Activated B cell treated with CpG ODN at 0.5 μM for 24 hours (primary cell): ENCODE results near the gene PTK7. TPM values are rescaled to one million over a fixed set of nuclear protein-coding genes. Genes with fewer than 3 reads are reported as not detected.

ENCODE experiments used
- ATAC-seq: fragments of 200-7000 bp; cut with Tn5 transposase; one replicate; pipeline ENCODE4 v1.10.0; 2021; ENCODE audit warnings: low read depth, mild to moderate bottlenecking, moderate library complexity
- CTCF ChIA-PET: fragments of 350-600 bp; sonication (Branson Sonifier 250); formaldehyde crosslinking; loops from one replicate; lab custom pipeline; 2021; ENCODE audit warnings: antibody characterized with exemption; lab: Charles Lee
- POLR2A ChIA-PET: fragments of 350-600 bp; sonication (Branson Sonifier 250); formaldehyde crosslinking; loops from one replicate; lab custom pipeline; 2021; ENCODE audit warnings: antibody characterized with exemption; lab: Charles Lee
- DNase-seq: peaks from one replicate; pipeline ENCODE4 v3.0.0; 2022
- H3K27ac Mint-ChIP-seq: one replicate; pipeline ENCODE4 v1.8.0; 2020; ENCODE audit warnings: mixed read lengths
- H3K27me3 Mint-ChIP-seq: one replicate; pipeline ENCODE4 v1.8.0; 2021; ENCODE audit warnings: mixed read lengths
- H3K36me3 Mint-ChIP-seq: one replicate; pipeline ENCODE4 v1.8.0; 2021; ENCODE audit warnings: low read depth, mixed read lengths
- H3K4me1 Mint-ChIP-seq: one replicate; pipeline ENCODE4 v1.8.0; 2021; ENCODE audit warnings: mixed read lengths
- H3K4me3 Mint-ChIP-seq: one replicate; pipeline ENCODE4 v1.8.0; 2020; ENCODE audit warnings: mild to moderate bottlenecking, mixed read lengths
- H3K9me3 Mint-ChIP-seq: one replicate; pipeline ENCODE4 v1.8.0; 2020; ENCODE audit warnings: mixed read lengths
- intact Hi-C: fragments of 100-400 bp; cut with micrococcal nuclease; formaldehyde crosslinking; loops from one replicate; pipeline ENCODE4 v1.15.1; 2024
- total RNA-seq: library from RNA; stranded (reverse); gene quantifications from 2 replicates; pipeline ENCODE4 v1.2.3, GENCODE V29; 2022
- TF ChIP-seq, protein P1 (sequence below): fragments of 200-600 bp; IDR thresholded peaks from one replicate; pipeline ENCODE4 v1.8.0; 2022; ENCODE audit warnings: antibody characterized with exemption, mild to moderate bottlenecking

The PTK7 gene
- total RNA-seq, 1 donor from 2014 or later = 0.82 TPM

DNA sequence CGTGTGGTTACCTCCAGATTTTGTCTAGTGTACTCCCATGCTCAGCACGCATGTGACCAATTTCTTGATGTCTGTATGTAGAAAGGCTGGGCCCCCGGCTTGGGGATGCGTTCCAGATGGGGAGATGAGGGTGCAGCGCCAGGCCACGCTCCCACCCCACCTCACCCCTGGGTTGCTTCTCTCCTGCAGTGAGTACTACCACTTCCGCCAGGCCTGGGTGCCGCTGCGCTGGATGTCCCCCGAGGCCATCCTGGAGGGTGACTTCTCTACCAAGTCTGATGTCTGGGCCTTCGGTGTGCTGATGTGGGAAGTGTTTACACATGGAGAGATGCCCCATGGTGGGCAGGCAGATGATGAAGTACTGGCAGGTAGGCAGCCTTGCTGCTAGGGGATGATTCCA, 83.5 kb downstream of the PTK7 start:
- Mint-ChIP-seq H3K4me3 (no peak overlapping the region), H3K27ac (no peak overlapping the region), H3K27me3 (no peaks in the 10 kb centered on the region), H3K36me3 (no peaks in the 10 kb centered on the region), H3K9me3 (no peaks in the 10 kb centered on the region), H3K4me1 (no peaks in the 10 kb centered on the region)
- TF ChIP-seq, protein P1, sequence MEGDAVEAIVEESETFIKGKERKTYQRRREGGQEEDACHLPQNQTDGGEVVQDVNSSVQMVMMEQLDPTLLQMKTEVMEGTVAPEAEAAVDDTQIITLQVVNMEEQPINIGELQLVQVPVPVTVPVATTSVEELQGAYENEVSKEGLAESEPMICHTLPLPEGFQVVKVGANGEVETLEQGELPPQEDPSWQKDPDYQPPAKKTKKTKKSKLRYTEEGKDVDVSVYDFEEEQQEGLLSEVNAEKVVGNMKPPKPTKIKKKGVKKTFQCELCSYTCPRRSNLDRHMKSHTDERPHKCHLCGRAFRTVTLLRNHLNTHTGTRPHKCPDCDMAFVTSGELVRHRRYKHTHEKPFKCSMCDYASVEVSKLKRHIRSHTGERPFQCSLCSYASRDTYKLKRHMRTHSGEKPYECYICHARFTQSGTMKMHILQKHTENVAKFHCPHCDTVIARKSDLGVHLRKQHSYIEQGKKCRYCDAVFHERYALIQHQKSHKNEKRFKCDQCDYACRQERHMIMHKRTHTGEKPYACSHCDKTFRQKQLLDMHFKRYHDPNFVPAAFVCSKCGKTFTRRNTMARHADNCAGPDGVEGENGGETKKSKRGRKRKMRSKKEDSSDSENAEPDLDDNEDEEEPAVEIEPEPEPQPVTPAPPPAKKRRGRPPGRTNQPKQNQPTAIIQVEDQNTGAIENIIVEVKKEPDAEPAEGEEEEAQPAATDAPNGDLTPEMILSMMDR = no peak
- ChIA-PET CTCF (no interaction called here), POLR2A (interaction anchor here (0.6 kb wide), 1 partner anchor 162 kb away, joined by 5 read pairs; no protein-coding TSS in a partner anchor)
- intact Hi-C loops = no loop called here
- DNase-seq (no peak), ATAC-seq (no peak)

DNA sequence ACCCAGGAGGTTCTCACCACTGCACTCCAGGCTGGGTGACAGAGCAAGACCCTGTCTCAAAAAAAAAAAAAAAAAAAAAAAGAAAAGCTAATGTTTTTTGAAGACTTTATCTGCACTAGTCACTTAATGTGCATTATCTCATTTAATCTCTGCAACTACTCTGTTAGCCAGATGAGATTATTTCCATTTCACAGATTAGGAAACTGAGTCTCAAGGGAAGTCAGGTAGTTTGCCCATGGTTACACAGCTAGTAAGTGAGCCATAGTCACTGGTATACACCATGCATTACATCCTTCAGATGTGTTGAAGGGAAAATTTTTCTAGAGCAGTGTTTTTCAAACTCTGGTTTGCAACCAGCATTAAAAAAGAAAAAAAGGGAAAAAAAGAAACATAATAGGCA, 87.8 kb downstream of the PTK7 start:
- POLR2A ChIA-PET = interaction anchor here (0.6 to 0.7 kb wide), 5 partner anchors 19 to 1136 kb away, joined by 3 to 6 read pairs (median 4); no protein-coding TSS in a partner anchor
- H3K9me3 Mint-ChIP-seq = no peaks in the 10 kb centered on the region
- no peaks in the 10 kb centered on the region for H3K4me1 Mint-ChIP-seq
- H3K27me3 Mint-ChIP-seq = no peaks in the 10 kb centered on the region
- intact Hi-C loops = no loop called here
- ATAC-seq = no peak
- no peak for DNase-seq
- CTCF ChIA-PET = no interaction called here
- no peak overlapping the region for H3K4me3 Mint-ChIP-seq
- TF ChIP-seq, protein P1 = no peak
- H3K27ac Mint-ChIP-seq = no peak overlapping the region
- no peaks in the 10 kb centered on the region for H3K36me3 Mint-ChIP-seq

DNA sequence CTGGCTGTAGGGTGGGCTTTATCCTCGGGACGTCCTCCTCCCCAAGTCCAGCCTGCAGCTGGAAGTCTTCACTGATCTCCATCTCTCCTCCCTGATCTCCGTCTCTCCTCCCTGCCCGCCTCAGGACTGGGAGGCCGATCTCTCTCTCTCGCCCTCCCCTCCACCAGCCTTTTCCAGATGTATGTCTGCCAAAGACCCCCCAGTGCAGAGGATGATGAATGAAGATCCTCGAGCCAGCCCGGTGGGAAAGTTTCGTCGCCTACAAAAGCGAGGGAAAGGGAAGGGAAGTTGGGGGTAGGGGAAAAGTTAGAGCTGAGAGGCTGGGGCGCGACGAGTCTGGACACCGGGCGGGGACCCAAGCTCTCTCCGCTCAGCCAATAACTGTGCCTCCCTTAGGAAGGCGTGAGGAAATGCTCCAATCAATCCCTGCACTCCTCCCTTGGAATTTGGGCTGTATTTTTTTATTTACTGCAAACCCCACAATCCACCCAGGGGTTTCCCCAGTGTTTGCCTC, 94.4 kb downstream of the PTK7 start:
- DNase-seq (no peak), ATAC-seq (no peak)
- intact Hi-C loops = loop anchor here (2.0 to 5.0 kb wide), 7 partner anchors 212 to 1092 kb away; partner anchors contain the start of genes ABCC10, BICRAL, POLH and POLR1C
- Mint-ChIP-seq H3K9me3 (no peaks in the 10 kb centered on the region), H3K36me3 (peaks cover 22% of the 10 kb centered on the region), H3K4me1 (peaks cover 43% of the 10 kb centered on the region), H3K27ac (peak overlapping the region; percentile 91), H3K27me3 (no peaks in the 10 kb centered on the region), H3K4me3 (peak overlapping the region; percentile 94)
- ChIA-PET CTCF (interaction anchor here (1.1 to 1.7 kb wide), 2 partner anchors 27 to 59 kb away, joined by 3 to 8 read pairs; partner anchors contain the start of gene DNPH1), POLR2A (interaction anchor here (0.7 to 1.2 kb wide), 5 partner anchors 12 to 478 kb away, joined by 3 to 5 read pairs (median 4); partner anchors contain the start of genes CUL7, CUL9 and TJAP1)
- TF ChIP-seq, protein P1 = no peak

DNA sequence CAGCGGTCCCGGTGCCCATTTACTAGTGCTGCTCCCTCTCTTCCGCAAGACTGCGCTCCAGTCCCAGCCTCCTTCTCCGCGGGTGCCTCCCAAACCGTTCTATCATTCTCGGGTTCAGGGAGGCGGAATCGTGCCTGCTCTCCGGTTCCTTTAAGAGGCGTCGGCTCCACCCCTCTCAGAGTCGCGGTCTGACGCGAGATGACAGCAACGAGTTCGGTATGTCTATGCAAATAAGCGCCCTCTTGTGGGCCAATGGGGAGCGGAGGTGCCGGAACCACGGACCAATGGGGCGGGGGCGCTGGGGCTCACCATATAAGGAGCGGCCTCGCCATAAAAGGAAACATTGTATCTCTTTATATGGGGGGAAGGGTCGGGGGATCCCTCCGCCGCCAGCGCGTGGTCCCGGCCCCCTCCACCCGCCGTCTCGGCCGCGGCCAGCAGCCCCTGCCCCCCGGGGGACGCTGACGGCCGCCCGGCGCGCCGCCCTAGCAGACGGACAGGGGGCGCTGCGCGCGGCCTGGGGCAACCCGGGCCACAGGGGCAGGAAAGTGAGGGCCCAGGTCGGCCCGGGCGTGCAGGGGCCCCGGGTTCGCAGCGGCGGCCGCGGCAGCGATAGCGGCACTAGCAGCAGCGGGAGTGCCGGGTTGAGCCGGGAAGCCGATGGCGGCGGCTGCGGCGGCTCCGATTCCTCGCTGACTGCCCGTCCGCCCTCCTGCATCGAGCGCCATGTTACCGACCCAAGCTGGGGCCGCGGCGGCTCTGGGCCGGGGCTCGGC, 95.0 kb downstream of the PTK7 start, which contains the start of gene SRF:
Gene SRF (plus strand): TSS at position 339 of the 776 bp plus-strand sequence. CDS start 388 bp downstream, at position 727.
- no peaks in the 10 kb centered on the region for H3K27me3 Mint-ChIP-seq
- TF ChIP-seq, protein P1 = no peak
- intact Hi-C loops = loop anchor here (1.0 to 5.0 kb wide), 14 partner anchors 53 to 1091 kb away; partner anchors contain the start of genes ABCC10, BICRAL, CNPY3 and GTPBP2
- peak within 1 kb of the TSS; percentile 94 for H3K4me3 Mint-ChIP-seq
- peaks cover 26% of the 10 kb centered on the region for H3K36me3 Mint-ChIP-seq
- CTCF ChIA-PET = interaction anchor here (1.1 to 1.7 kb wide), 2 partner anchors 27 to 58 kb away, joined by 3 to 8 read pairs; partner anchors contain the start of gene DNPH1
- peaks cover 48% of the 10 kb centered on the region for H3K4me1 Mint-ChIP-seq
- H3K27ac Mint-ChIP-seq = peak within 1 kb of the TSS; percentile 91
- POLR2A ChIA-PET = interaction anchor here (0.7 to 3.6 kb wide), 12 partner anchors 11 to 339 kb away, joined by 3 to 35 read pairs (median 4); partner anchors contain the start of genes CNPY3, CUL7, CUL9 and DNPH1
- ATAC-seq (peak; percentile 73), DNase-seq (peak; percentile 92)
- no peaks in the 10 kb centered on the region for H3K9me3 Mint-ChIP-seq
